HCT116 (cell line): ENCODE measurements around the gene WAPL. TPM values are rescaled to one million over a fixed set of nuclear protein-coding genes. Genes with fewer than 3 reads are reported as not detected.

Experiments
- ATAC-seq: fragments of 200-7000 bp; cut with Tn5 transposase; 2 replicates; pipeline ENCODE4 v1.9.1; 2020; ENCODE audit warnings: mild to moderate bottlenecking, moderate library complexity
- BruUV-seq: library from RNA; stranded (reverse); fragments of 400-500 nt; replicated peaks from 2 replicates; lab custom pipeline; 2021; lab: Mats Ljungman, UMichigan
- CTCF ChIA-PET: fragments of 300-600 bp; sonication (Branson Sonifier 250); formaldehyde crosslinking; loops from one replicate; lab custom pipeline; 2021; ENCODE audit warnings: antibody characterized with exemption; lab: Charles Lee
- POLR2A ChIA-PET: fragments of 300-600, 350-600 bp; sonication (Branson Sonifier 250); formaldehyde crosslinking; loops from one replicate; lab custom pipeline; 2021; ENCODE audit warnings: antibody characterized with exemption; lab: Charles Lee
- RAD21 ChIA-PET, 2 experiments: fragments of 300-600 bp; sonication (Branson Sonifier 250); formaldehyde crosslinking; loops; one replicate each; lab custom pipeline; 2023; ENCODE audit warnings: low total read pairs in 2 of 2; ENCODE audit not compliant: uncharacterized antibody in 2 of 2, unreplicated experiment in 2 of 2, low non-redundant PET in 1 of 2; lab: Charles Lee
- DNase-seq: peaks from one replicate; pipeline ENCODE4 v3.0.0-alpha.2; 2010; ENCODE audit warnings: low read depth, low spot score
- H2AFZ ChIP-seq: fragments of 200-600 bp; shearing (Covaris generic), sonication (generic); 2 replicates; pipeline ENCODE4 v1.6.1; 2017; ENCODE audit warnings: low read depth, mixed run types, mixed read lengths, antibody characterized with exemption, low read length; ENCODE audit not compliant: poor library complexity, severe bottlenecking
- H3K27ac ChIP-seq: 2 replicates; pipeline ENCODE4 v1.5.1; 2012; ENCODE audit warnings: low read depth, low read length
- H3K27me3 ChIP-seq: fragments of 200-600 bp; sonication (generic); 2 replicates; pipeline ENCODE4 v1.6.1; 2016; ENCODE audit warnings: mixed run types, low read length, mixed read lengths; ENCODE audit not compliant: insufficient read depth
- H3K36me3 ChIP-seq, 2 experiments: fragments of 200-500 bp in 1 of 2; fragments of 200-600 bp in 1 of 2; sonication (Bioruptor generic) in 1 of 2; sonication (generic) in 1 of 2; 2 replicates each; pipeline versions ENCODE4 v1.5.1 to v1.6.1; 2014 to 2016; ENCODE audit warnings: low read length in 2 of 2, inconsistent platforms in 1 of 2, mixed read lengths in 1 of 2, mixed run types in 1 of 2; ENCODE audit not compliant: insufficient read depth in 2 of 2, control insufficient read depth in 1 of 2
- H3K4me1 ChIP-seq, 2 experiments: fragments of 200-600 bp in 1 of 2; sonication (generic) in 1 of 2; 2 replicates each; pipeline versions ENCODE4 v1.5.1 to v1.6.1; 2012 to 2017; ENCODE audit warnings: low read length in 2 of 2, inconsistent platforms in 1 of 2, mild to moderate bottlenecking in 1 of 2, mixed read lengths in 1 of 2, mixed run types in 1 of 2, moderate library complexity in 1 of 2; ENCODE audit not compliant: insufficient read depth in 2 of 2, control insufficient read depth in 1 of 2
- H3K4me2 ChIP-seq: fragments of 200-600 bp; sonication (generic); 2 replicates; pipeline ENCODE4 v1.6.1; 2017; ENCODE audit warnings: mixed run types, low read length, mixed read lengths
- H3K4me3 ChIP-seq, 2 experiments: fragments of 200-600 bp in 1 of 2; sonication (generic) in 1 of 2; replicated peaks in 1 of 2; 2 replicates each; pipeline ENCODE4 v1.5.1; 2011 to 2016; ENCODE audit warnings: low read length in 2 of 2, control low read depth in 1 of 2, low read depth in 1 of 2, mild to moderate bottlenecking in 1 of 2, mixed read lengths in 1 of 2, mixed run types in 1 of 2
- H3K79me2 ChIP-seq: fragments of 200-600 bp; sonication (generic); 2 replicates; pipeline ENCODE4 v1.6.1; 2017; ENCODE audit warnings: mild to moderate bottlenecking, mixed run types, low read length, moderate library complexity, mixed read lengths; ENCODE audit not compliant: insufficient read depth
- H3K9ac ChIP-seq: fragments of 200-600 bp; sonication (generic); 2 replicates; pipeline ENCODE4 v1.6.1; 2016; ENCODE audit warnings: low read length, mixed read lengths
- H3K9me2 ChIP-seq: fragments of 200-600 bp; sonication (generic), shearing (Covaris generic); 2 replicates; pipeline ENCODE4 v1.6.1; 2017; ENCODE audit warnings: mixed run types, mild to moderate bottlenecking, moderate library complexity; ENCODE audit not compliant: insufficient read depth
- H3K9me3 ChIP-seq, 2 experiments: fragments of 200-500 bp in 1 of 2; fragments of 200-600 bp in 1 of 2; sonication (Bioruptor generic) in 1 of 2; sonication (generic) in 1 of 2; 2 replicates each; pipeline ENCODE4 v1.6.1; 2014 to 2017; ENCODE audit warnings: low read length in 2 of 2, mixed read lengths in 2 of 2, inconsistent platforms in 1 of 2, low read depth in 1 of 2, mild to moderate bottlenecking in 1 of 2, mixed run types in 1 of 2, moderate library complexity in 1 of 2; ENCODE audit not compliant: control insufficient read depth in 1 of 2, insufficient read depth in 1 of 2
- H4K20me1 ChIP-seq: fragments of 200-600 bp; sonication (generic), shearing (Covaris generic); 2 replicates; pipeline ENCODE4 v1.6.1; 2017; ENCODE audit warnings: mixed run types, mild to moderate bottlenecking, moderate library complexity; ENCODE audit not compliant: insufficient read depth
- EGR1 ChIP-seq: IDR thresholded peaks from 2 replicates; pipeline ENCODE4 v1.6.1; 2012; ENCODE audit warnings: low read depth
- EZH2 ChIP-seq: fragments of 200-600 bp; sonication (generic); IDR thresholded peaks from 2 replicates; pipeline ENCODE4 v1.6.1; 2017; ENCODE audit warnings: antibody characterized with exemption, mixed run types
- JUND ChIP-seq: IDR thresholded peaks from 2 replicates; pipeline ENCODE4 v1.6.1; 2012
- POLR2A ChIP-seq: IDR thresholded peaks from 2 replicates; pipeline ENCODE4 v1.7.0; 2011; ENCODE audit warnings: borderline replicate concordance; ENCODE audit not compliant: insufficient read depth, insufficient read length; ENCODE audit errors: extremely low read depth
- POLR2AphosphoS5 ChIP-seq: IDR thresholded peaks from 2 replicates; pipeline ENCODE4 v1.6.1; 2011; ENCODE audit warnings: mild to moderate bottlenecking, low read depth, low read length, moderate library complexity
- RAD21 ChIP-seq: IDR thresholded peaks from 2 replicates; pipeline ENCODE4 v1.6.1; 2012; ENCODE audit warnings: low read depth, mild to moderate bottlenecking
- SP1 ChIP-seq: IDR thresholded peaks from 2 replicates; pipeline ENCODE4 v1.6.1; 2012; ENCODE audit warnings: low read depth
- SRF ChIP-seq: IDR thresholded peaks from 2 replicates; pipeline ENCODE4 v1.6.1; 2012; ENCODE audit warnings: low read depth
- ZFX ChIP-seq: fragments of 450-650 bp; IDR thresholded peaks from 2 replicates; pipeline ENCODE4 v1.6.1; 2017
- intact Hi-C: fragments of 100-400 bp; cut with micrococcal nuclease; formaldehyde crosslinking; loops from 2 replicates; pipeline ENCODE4 v1.10.0; 2022
- total RNA-seq: library from RNA; stranded (reverse); gene quantifications from one replicate; pipeline ENCODE4 v1.2.1, GENCODE V29; 2021; ENCODE audit not compliant: unreplicated experiment
- TF ChIP-seq, protein P1 (sequence below): IDR thresholded peaks from 2 replicates; pipeline ENCODE4 v1.6.1; 2012; ENCODE audit warnings: low read depth
- TF ChIP-seq, protein P2 (sequence below): IDR thresholded peaks from 2 replicates; pipeline ENCODE4 v1.6.1; 2012
- TF ChIP-seq, protein P3 (sequence below), 3 experiments: fragments of 200-600 bp in 1 of 3; sonication (generic) in 1 of 3; IDR thresholded peaks in 2 of 3; conservative IDR thresholded peaks in 1 of 3; 2 replicates each; pipeline ENCODE4 v1.5.1; 2012 to 2017; ENCODE audit warnings: low read depth in 2 of 3, low read length in 2 of 3, antibody characterized with exemption in 1 of 3, borderline replicate concordance in 1 of 3, control low read depth in 1 of 3, mild to moderate bottlenecking in 1 of 3, mixed read lengths in 1 of 3, mixed run types in 1 of 3, moderate library complexity in 1 of 3; ENCODE audit not compliant: insufficient read depth in 1 of 3
- TF ChIP-seq, protein P4 (sequence below): IDR thresholded peaks from 2 replicates; pipeline ENCODE4 v1.6.1; 2011; ENCODE audit warnings: mild to moderate bottlenecking, low read length, moderate library complexity; ENCODE audit not compliant: insufficient replicate concordance; ENCODE audit errors: extremely low read depth

The WAPL gene
- total RNA-seq, 1 experiment from 2014 or later = 37.5 TPM

DNA sequence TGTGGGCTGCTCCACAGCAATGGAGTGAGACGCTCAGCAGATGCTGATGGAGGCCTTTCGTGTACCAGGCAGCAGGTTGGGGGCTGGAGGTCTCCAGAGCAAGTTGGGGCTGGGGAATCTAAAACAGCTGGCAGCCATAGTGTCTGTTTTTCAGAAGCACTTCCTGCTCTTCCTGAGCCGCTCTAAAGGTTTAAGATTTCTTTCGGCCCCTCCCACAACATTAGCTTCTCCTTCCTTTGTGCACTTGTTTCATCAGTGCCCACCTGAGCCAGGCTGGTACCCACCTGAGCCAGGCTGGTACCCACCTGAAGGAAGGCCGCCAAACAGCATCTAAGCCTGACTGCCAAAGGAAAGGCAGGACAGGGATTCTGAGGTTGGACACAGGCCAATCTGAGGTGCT is 18.4 kb upstream of the WAPL start:
- Histone ChIP-seq H3K27ac (no peak overlapping the region), H3K79me2 (no peaks in the 10 kb centered on the region), H3K4me2 (no peak overlapping the region), H3K4me1 (peaks cover 14 to 24% of the 10 kb centered on the region in 2 experiments), H4K20me1 (no peaks in the 10 kb centered on the region), H2AFZ (no peak overlapping the region), H3K36me3 (no peaks in the 10 kb centered on the region), H3K9ac (no peak overlapping the region), H3K9me2 (no peaks in the 10 kb centered on the region), H3K4me3 (no peak overlapping the region), H3K9me3 (no peaks in the 10 kb centered on the region), H3K27me3 (no peaks in the 10 kb centered on the region)
- RAD21 ChIA-PET = no interaction called here
- CTCF ChIA-PET = no interaction called here
- TF ChIP-seq RAD21 = no peak
- no peak for TF ChIP-seq ZFX
- TF ChIP-seq, protein P1, sequence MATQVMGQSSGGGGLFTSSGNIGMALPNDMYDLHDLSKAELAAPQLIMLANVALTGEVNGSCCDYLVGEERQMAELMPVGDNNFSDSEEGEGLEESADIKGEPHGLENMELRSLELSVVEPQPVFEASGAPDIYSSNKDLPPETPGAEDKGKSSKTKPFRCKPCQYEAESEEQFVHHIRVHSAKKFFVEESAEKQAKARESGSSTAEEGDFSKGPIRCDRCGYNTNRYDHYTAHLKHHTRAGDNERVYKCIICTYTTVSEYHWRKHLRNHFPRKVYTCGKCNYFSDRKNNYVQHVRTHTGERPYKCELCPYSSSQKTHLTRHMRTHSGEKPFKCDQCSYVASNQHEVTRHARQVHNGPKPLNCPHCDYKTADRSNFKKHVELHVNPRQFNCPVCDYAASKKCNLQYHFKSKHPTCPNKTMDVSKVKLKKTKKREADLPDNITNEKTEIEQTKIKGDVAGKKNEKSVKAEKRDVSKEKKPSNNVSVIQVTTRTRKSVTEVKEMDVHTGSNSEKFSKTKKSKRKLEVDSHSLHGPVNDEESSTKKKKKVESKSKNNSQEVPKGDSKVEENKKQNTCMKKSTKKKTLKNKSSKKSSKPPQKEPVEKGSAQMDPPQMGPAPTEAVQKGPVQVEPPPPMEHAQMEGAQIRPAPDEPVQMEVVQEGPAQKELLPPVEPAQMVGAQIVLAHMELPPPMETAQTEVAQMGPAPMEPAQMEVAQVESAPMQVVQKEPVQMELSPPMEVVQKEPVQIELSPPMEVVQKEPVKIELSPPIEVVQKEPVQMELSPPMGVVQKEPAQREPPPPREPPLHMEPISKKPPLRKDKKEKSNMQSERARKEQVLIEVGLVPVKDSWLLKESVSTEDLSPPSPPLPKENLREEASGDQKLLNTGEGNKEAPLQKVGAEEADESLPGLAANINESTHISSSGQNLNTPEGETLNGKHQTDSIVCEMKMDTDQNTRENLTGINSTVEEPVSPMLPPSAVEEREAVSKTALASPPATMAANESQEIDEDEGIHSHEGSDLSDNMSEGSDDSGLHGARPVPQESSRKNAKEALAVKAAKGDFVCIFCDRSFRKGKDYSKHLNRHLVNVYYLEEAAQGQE = no peak
- TF ChIP-seq, protein P2, sequence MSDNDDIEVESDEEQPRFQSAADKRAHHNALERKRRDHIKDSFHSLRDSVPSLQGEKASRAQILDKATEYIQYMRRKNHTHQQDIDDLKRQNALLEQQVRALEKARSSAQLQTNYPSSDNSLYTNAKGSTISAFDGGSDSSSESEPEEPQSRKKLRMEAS = no peak
- TF ChIP-seq JUND = no peak
- ATAC-seq = no peak
- no TSS peak for BruUV-seq
- POLR2A ChIA-PET = no interaction called here
- DNase-seq = no peak
- intact Hi-C loops = no loop called here

DNA sequence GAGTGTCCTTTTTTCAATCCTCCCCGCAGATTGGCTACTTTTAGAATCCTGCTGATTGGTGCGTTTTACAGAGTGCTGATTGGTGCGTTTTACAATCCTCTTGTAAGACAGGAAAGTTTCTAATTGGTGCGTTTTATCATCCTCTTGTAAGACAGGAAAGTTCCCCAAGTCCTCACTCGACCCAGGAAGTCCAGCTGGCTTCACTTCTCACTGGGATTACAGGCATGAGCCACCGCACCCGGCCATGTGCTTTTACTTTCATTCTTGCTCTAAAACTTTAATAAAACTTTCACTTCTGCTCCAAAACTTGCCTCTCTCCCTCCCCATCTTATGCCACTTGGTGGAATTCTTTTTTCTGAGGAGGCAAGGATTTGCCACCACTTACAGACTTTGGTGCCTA is 17.0 kb upstream of the WAPL start:
- H3K27me3 ChIP-seq = no peaks in the 10 kb centered on the region
- H3K9me3 ChIP-seq = no peaks in the 10 kb centered on the region
- TF ChIP-seq, protein P3, sequence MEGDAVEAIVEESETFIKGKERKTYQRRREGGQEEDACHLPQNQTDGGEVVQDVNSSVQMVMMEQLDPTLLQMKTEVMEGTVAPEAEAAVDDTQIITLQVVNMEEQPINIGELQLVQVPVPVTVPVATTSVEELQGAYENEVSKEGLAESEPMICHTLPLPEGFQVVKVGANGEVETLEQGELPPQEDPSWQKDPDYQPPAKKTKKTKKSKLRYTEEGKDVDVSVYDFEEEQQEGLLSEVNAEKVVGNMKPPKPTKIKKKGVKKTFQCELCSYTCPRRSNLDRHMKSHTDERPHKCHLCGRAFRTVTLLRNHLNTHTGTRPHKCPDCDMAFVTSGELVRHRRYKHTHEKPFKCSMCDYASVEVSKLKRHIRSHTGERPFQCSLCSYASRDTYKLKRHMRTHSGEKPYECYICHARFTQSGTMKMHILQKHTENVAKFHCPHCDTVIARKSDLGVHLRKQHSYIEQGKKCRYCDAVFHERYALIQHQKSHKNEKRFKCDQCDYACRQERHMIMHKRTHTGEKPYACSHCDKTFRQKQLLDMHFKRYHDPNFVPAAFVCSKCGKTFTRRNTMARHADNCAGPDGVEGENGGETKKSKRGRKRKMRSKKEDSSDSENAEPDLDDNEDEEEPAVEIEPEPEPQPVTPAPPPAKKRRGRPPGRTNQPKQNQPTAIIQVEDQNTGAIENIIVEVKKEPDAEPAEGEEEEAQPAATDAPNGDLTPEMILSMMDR (IDR thresholded peaks at IDR 0.05 in 2 of 3, conservative IDR thresholded peaks at IDR 0.05 in 1 of 3; ENCODE audit: borderline replicate concordance in 1 of 3, insufficient read depth in 1 of 3, low read depth in 2 of 3, low read length in 2 of 3) = no peak
- TF ChIP-seq EZH2 = no peak
- no peak for TF ChIP-seq RAD21
- TF ChIP-seq SRF = no peak
- TF ChIP-seq, protein P4, sequence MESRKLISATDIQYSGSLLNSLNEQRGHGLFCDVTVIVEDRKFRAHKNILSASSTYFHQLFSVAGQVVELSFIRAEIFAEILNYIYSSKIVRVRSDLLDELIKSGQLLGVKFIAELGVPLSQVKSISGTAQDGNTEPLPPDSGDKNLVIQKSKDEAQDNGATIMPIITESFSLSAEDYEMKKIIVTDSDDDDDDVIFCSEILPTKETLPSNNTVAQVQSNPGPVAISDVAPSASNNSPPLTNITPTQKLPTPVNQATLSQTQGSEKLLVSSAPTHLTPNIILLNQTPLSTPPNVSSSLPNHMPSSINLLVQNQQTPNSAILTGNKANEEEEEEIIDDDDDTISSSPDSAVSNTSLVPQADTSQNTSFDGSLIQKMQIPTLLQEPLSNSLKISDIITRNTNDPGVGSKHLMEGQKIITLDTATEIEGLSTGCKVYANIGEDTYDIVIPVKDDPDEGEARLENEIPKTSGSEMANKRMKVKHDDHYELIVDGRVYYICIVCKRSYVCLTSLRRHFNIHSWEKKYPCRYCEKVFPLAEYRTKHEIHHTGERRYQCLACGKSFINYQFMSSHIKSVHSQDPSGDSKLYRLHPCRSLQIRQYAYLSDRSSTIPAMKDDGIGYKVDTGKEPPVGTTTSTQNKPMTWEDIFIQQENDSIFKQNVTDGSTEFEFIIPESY = no peak
- TF ChIP-seq EGR1 = no peak
- no peak for TF ChIP-seq POLR2A
- TF ChIP-seq POLR2AphosphoS5 = no peak
- TF ChIP-seq SP1 = no peak
- no peak for TF ChIP-seq JUND
- no peaks in the 10 kb centered on the region for H3K79me2 ChIP-seq
- CTCF ChIA-PET = no interaction called here
- ATAC-seq (no peak), DNase-seq (no peak)
- H2AFZ ChIP-seq = no peak overlapping the region
- peaks cover 12 to 26% of the 10 kb centered on the region in 2 experiments for H3K4me1 ChIP-seq
- no TSS peak for BruUV-seq
- no peak overlapping the region for H3K27ac ChIP-seq
- intact Hi-C loops = no loop called here
- RAD21 ChIA-PET = no interaction called here
- no peak overlapping the region for H3K4me2 ChIP-seq
- POLR2A ChIA-PET = no interaction called here
- no peak overlapping the region for H3K4me3 ChIP-seq
- H3K9ac ChIP-seq = no peak overlapping the region
- H4K20me1 ChIP-seq = no peaks in the 10 kb centered on the region
- H3K36me3 ChIP-seq = no peaks in the 10 kb centered on the region
- no peaks in the 10 kb centered on the region for H3K9me2 ChIP-seq
